HG03103 (cell line): ENCODE data around the gene FAM24A.

Source experiments
- ATAC-seq: cut with Tn5 transposase; IDR thresholded peaks from one replicate; pipeline ENCODE4 v1.9.1; 2021; ENCODE audit warnings: low read depth; ENCODE audit not compliant: unreplicated experiment

FAM24A gene

GRCh38 chr10:122915700-122916099, 5.3 kb downstream of the FAM24A start:
- ATAC-seq, result no peak

GRCh38 chr10:122930140-122930539, 19.7 kb downstream of the FAM24A start:
- ATAC-seq, result no peak

GRCh38 chr10:122931088-122931906, 20.9 kb downstream of the FAM24A start:
- no peak for ATAC-seq

- ATAC-seq, result no peak
Measured at GRCh38 chr10:122939133-122939855, 28.9 kb downstream of the FAM24A start.

GRCh38 chr10:122939856-122940543, 29.6 kb downstream of the FAM24A start:
- no peak for ATAC-seq

GRCh38 chr10:122949296-122949695, 38.9 kb downstream of the FAM24A start:
- no peak for ATAC-seq

GRCh38 chr10:122953902-122954730, 43.7 kb downstream of the FAM24A start, which contains the start of gene C10orf88:
Gene C10orf88, minus strand, starts transcription at chr10:122954227. Its CDS starts 49 bp downstream, at chr10:122954178.
- peak; percentile 97 for ATAC-seq

- ATAC-seq, result no peak
Measured at GRCh38 chr10:122954731-122955050, 44.3 kb downstream of the FAM24A start.

GRCh38 chr10:122955892-122956291, 45.5 kb downstream of the FAM24A start:
- no peak for ATAC-seq

GRCh38 chr10:122957474-122957873, 47.1 kb downstream of the FAM24A start:
- no peak for ATAC-seq

- ATAC-seq, result no peak
Measured at GRCh38 chr10:122962405-122962804, 52.0 kb downstream of the FAM24A start.
